ENCODE measurements around the gene PTPRH.

PTPRH gene

GRCh38 chr19:55146078-55146704 is 63.1 kb downstream of the PTPRH start:
- Histone ChIP-seq H3K9me3 (ENCODE audit: low read depth, low read length) (no peaks in the 10 kb centered on the region), H3K4me3 (peak overlapping the region; percentile 84), H3K36me3 (ENCODE audit: insufficient read depth, low read length) (peaks cover under 1% of the 10 kb centered on the region), H3K9ac (ENCODE audit: insufficient read length) (peak overlapping the region; percentile 51), H3K27ac (no peak overlapping the region)
- no peak for DNase-seq (ENCODE audit: low read depth, low spot score)
- TF ChIP-seq EZH2 (IDR thresholded peaks at IDR 0.05) (no peak), POLR2AphosphoS5 (IDR thresholded peaks at IDR 0.05; ENCODE audit: borderline replicate concordance, low read depth, low read length) (no peak)

GRCh38 chr19:55145232-55145631 is 64.1 kb downstream of the PTPRH start:
- Histone ChIP-seq H3K4me3 (no peak overlapping the region; the same call in 1 of the 2 replicates), H3K9ac (ENCODE audit: insufficient read length) (no peak overlapping the region), H3K27ac (no peak overlapping the region), H3K9me3 (ENCODE audit: low read depth, low read length) (no peaks in the 10 kb centered on the region), H3K36me3 (ENCODE audit: insufficient read depth, low read length) (no peaks in the 10 kb centered on the region)
- no peak for DNase-seq (ENCODE audit: low read depth, low spot score)
- TF ChIP-seq EZH2 (IDR thresholded peaks at IDR 0.05) = no peak
- no peak for TF ChIP-seq POLR2AphosphoS5 (IDR thresholded peaks at IDR 0.05; ENCODE audit: borderline replicate concordance, low read depth, low read length)
- no peak for TF ChIP-seq FOXP2 (optimal IDR thresholded peaks at IDR 0.05; ENCODE audit: control extremely low read depth, extremely low read length, insufficient read depth)

GRCh38 chr19:55141696-55142095 is 67.6 kb downstream of the PTPRH start:
- H3K36me3 ChIP-seq (ENCODE audit: insufficient read depth, low read length) = no peaks in the 10 kb centered on the region
- no peak for DNase-seq (ENCODE audit: low read depth, low spot score)
- no peak overlapping the region for H3K27ac ChIP-seq
- H3K4me3 ChIP-seq = no peak overlapping the region
- no peak overlapping the region for H3K9ac ChIP-seq (ENCODE audit: insufficient read length)
- TF ChIP-seq POLR2AphosphoS5 (IDR thresholded peaks at IDR 0.05; ENCODE audit: borderline replicate concordance, low read depth, low read length) (no peak), FOXP2 (optimal IDR thresholded peaks at IDR 0.05; ENCODE audit: control extremely low read depth, extremely low read length, insufficient read depth) (no peak), EZH2 (IDR thresholded peaks at IDR 0.05) (no peak)
- H3K9me3 ChIP-seq (ENCODE audit: low read depth, low read length) = no peaks in the 10 kb centered on the region

GRCh38 chr19:55137915-55138314 is 71.4 kb downstream of the PTPRH start:
- no peak overlapping the region for H3K27ac ChIP-seq
- H3K9me3 ChIP-seq (ENCODE audit: low read depth, low read length) = no peaks in the 10 kb centered on the region
- H3K9ac ChIP-seq (ENCODE audit: insufficient read length) = no peak overlapping the region
- DNase-seq (ENCODE audit: low read depth, low spot score) = no peak
- H3K36me3 ChIP-seq (ENCODE audit: insufficient read depth, low read length) = no peaks in the 10 kb centered on the region
- no peak overlapping the region for H3K4me3 ChIP-seq
- TF ChIP-seq EZH2 (IDR thresholded peaks at IDR 0.05) (no peak), FOXP2 (optimal IDR thresholded peaks at IDR 0.05; ENCODE audit: control extremely low read depth, extremely low read length, insufficient read depth) (no peak), POLR2AphosphoS5 (IDR thresholded peaks at IDR 0.05; ENCODE audit: borderline replicate concordance, low read depth, low read length) (no peak)

GRCh38 chr19:55136399-55137102 is 72.8 kb downstream of the PTPRH start:
- Histone ChIP-seq H3K9me3 (ENCODE audit: low read depth, low read length) (no peaks in the 10 kb centered on the region), H3K4me3 (no peak overlapping the region), H3K27ac (no peak overlapping the region), H3K9ac (ENCODE audit: insufficient read length) (no peak overlapping the region), H3K36me3 (ENCODE audit: insufficient read depth, low read length) (no peaks in the 10 kb centered on the region)
- no peak for TF ChIP-seq POLR2AphosphoS5 (IDR thresholded peaks at IDR 0.05; ENCODE audit: borderline replicate concordance, low read depth, low read length)
- no peak for TF ChIP-seq FOXP2 (optimal IDR thresholded peaks at IDR 0.05; ENCODE audit: control extremely low read depth, extremely low read length, insufficient read depth)
- TF ChIP-seq EZH2 (IDR thresholded peaks at IDR 0.05) = no peak
- DNase-seq (ENCODE audit: low read depth, low spot score) = no peak

GRCh38 chr19:55134736-55135135 is 74.6 kb downstream of the PTPRH start:
- no peak for DNase-seq (ENCODE audit: low read depth, low spot score)
- Histone ChIP-seq H3K9me3 (ENCODE audit: low read depth, low read length) (no peaks in the 10 kb centered on the region), H3K9ac (ENCODE audit: insufficient read length) (no peak overlapping the region), H3K4me3 (no peak overlapping the region), H3K36me3 (ENCODE audit: insufficient read depth, low read length) (no peaks in the 10 kb centered on the region), H3K27ac (peak overlapping the region; percentile 27)
- TF ChIP-seq POLR2AphosphoS5 (IDR thresholded peaks at IDR 0.05; ENCODE audit: borderline replicate concordance, low read depth, low read length) (no peak), EZH2 (IDR thresholded peaks at IDR 0.05) (no peak), FOXP2 (optimal IDR thresholded peaks at IDR 0.05; ENCODE audit: control extremely low read depth, extremely low read length, insufficient read depth) (no peak)

GRCh38 chr19:55133639-55134444 is 75.5 kb downstream of the PTPRH start:
- H3K4me3 ChIP-seq = no peak overlapping the region

GRCh38 chr19:55132453-55133129 is 76.7 kb downstream of the PTPRH start:
- H3K4me3 ChIP-seq = no peak overlapping the region
- no peaks in the 10 kb centered on the region for H3K36me3 ChIP-seq (ENCODE audit: insufficient read depth, low read length)
- no peak overlapping the region for H3K9ac ChIP-seq (ENCODE audit: insufficient read length)
- H3K27ac ChIP-seq = no peak overlapping the region
- H3K9me3 ChIP-seq (ENCODE audit: low read depth, low read length) = no peaks in the 10 kb centered on the region
- DNase-seq (ENCODE audit: low read depth, low spot score) = no peak
- no peak for TF ChIP-seq FOXP2 (optimal IDR thresholded peaks at IDR 0.05; ENCODE audit: control extremely low read depth, extremely low read length, insufficient read depth)
- no peak for TF ChIP-seq POLR2AphosphoS5 (IDR thresholded peaks at IDR 0.05; ENCODE audit: borderline replicate concordance, low read depth, low read length)
- no peak for TF ChIP-seq EZH2 (IDR thresholded peaks at IDR 0.05)

More at GRCh38 chr19:55133639-55134444, 75.5 kb downstream of the PTPRH start:
- no peaks in the 10 kb centered on the region for H3K9me3 ChIP-seq (ENCODE audit: low read depth, low read length)
- no peak overlapping the region for H3K9ac ChIP-seq (ENCODE audit: insufficient read length)
- DNase-seq (ENCODE audit: low read depth, low spot score) = no peak
- no peaks in the 10 kb centered on the region for H3K36me3 ChIP-seq (ENCODE audit: insufficient read depth, low read length)
- TF ChIP-seq EZH2 (IDR thresholded peaks at IDR 0.05) (no peak), FOXP2 (optimal IDR thresholded peaks at IDR 0.05; ENCODE audit: control extremely low read depth, extremely low read length, insufficient read depth) (no peak), POLR2AphosphoS5 (IDR thresholded peaks at IDR 0.05; ENCODE audit: borderline replicate concordance, low read depth, low read length) (no peak)
- no peak overlapping the region for H3K27ac ChIP-seq
